Esophagus muscularis mucosa (tissue), 4 donors: Measurements from ENCODE around the gene IGSF23. TPM values are rescaled to one million over a fixed set of nuclear protein-coding genes. Genes with fewer than 3 reads are reported as not detected.

ENCODE experiments used
- DNase-seq: peaks from one replicate; pipeline ENCODE4 v3.0.0-alpha.2; 2017; ENCODE audit errors: extremely low spot score
- H3K27ac ChIP-seq, 4 donors: fragments of 200-600 bp; sonication (generic); replicated peaks in 1 of 4; 1 replicate in 3 of 4; 2 replicates in 1 of 4; pipeline ENCODE4 v1.5.1; 2016 to 2019; ENCODE audit warnings: mild to moderate bottlenecking in 1 of 4
- H3K27me3 ChIP-seq, 4 donors: fragments of 200-600 bp; sonication (generic); one replicate each; pipeline versions ENCODE4 v1.5.1 to v1.6.0; 2016 to 2019
- H3K36me3 ChIP-seq, 4 donors: fragments of 200-600 bp; sonication (generic); one replicate each; pipeline ENCODE4 v1.5.1; 2016 to 2019
- H3K4me1 ChIP-seq, 4 donors: fragments of 200-600 bp; sonication (generic); one replicate each; pipeline ENCODE4 v1.5.1; 2016 to 2019
- H3K4me3 ChIP-seq, 4 donors: fragments of 200-600 bp; sonication (generic); 1 replicate in 2 of 4; 2 replicates in 2 of 4; pipeline ENCODE4 v1.5.1; 2016 to 2019; ENCODE audit warnings: mild to moderate bottlenecking in 4 of 4, moderate library complexity in 1 of 4
- H3K9me3 ChIP-seq, 4 donors: fragments of 200-600 bp; sonication (generic); 1 replicate in 3 of 4; 2 replicates in 1 of 4; pipeline ENCODE4 v1.5.1; 2016 to 2019
- CTCF ChIP-seq, 3 experiments: fragments of 200-600 bp in 2 of 3; fragments of 450-650 bp in 1 of 3; sonication (generic) in 2 of 3; IDR thresholded peaks; one replicate each; pipeline ENCODE4 v1.5.1; 2017 to 2019; ENCODE audit warnings: antibody characterized with exemption in 3 of 3, mild to moderate bottlenecking in 2 of 3, moderate library complexity in 1 of 3
- EP300 ChIP-seq: sonication (generic); formaldehyde crosslinking; IDR thresholded peaks from one replicate; pipeline ENCODE4 v1.6.1; 2017; ENCODE audit warnings: antibody characterized with exemption
- POLR2A ChIP-seq: fragments of 450-650 bp; IDR thresholded peaks from one replicate; pipeline ENCODE4 v1.6.1; 2017; ENCODE audit warnings: antibody characterized with exemption, moderate library complexity, mild to moderate bottlenecking, low read depth
- POLR2AphosphoS5 ChIP-seq, 2 donors: sonication (generic); formaldehyde crosslinking; IDR thresholded peaks; one replicate each; pipeline ENCODE4 v1.6.1; 2017; ENCODE audit warnings: antibody characterized with exemption in 2 of 2
- WGBS: methylation state at CpG from one replicate; pipeline ENCODE4 v1.1.5; 2018; 5-methylcytosine and 5-hydroxymethylcytosine counted together
- intact Hi-C: fragments of 100-400 bp; cut with DNase I; formaldehyde crosslinking; loops from one replicate; pipeline ENCODE4 v1.15.1; 2023
- total RNA-seq, 4 donors: library from RNA; depleted of rRNA; stranded (reverse); fragments of >200 nt; gene quantifications; one replicate each; pipeline versions ENCODE4 v1.1.0 to v1.2.1, GENCODE V29; 2016

IGSF23 gene
- total RNA-seq, 4 donors from 2014 or later: not detected

GRCh38 chr19:44675521-44675920, 62.2 kb downstream of the IGSF23 start:
- WGBS: 94% methylated on average over 6 of the region's 6 CpGs
- H3K36me3 ChIP-seq: peaks cover 4 to 45% (median 23%) of the 10 kb centered on the region in 4 donors
- no peaks in the 10 kb centered on the region for H3K4me1 ChIP-seq
- no peak overlapping the region for H3K4me3 ChIP-seq
- H3K27me3 ChIP-seq: no peaks in the 10 kb centered on the region
- intact Hi-C loops: no loop called here
- H3K9me3 ChIP-seq: no peaks in the 10 kb centered on the region
- no peak overlapping the region for H3K27ac ChIP-seq
- no peak for DNase-seq
- TF ChIP-seq POLR2AphosphoS5 (IDR thresholded peaks at IDR 0.05) (no peak), POLR2A (no peak), EP300 (no peak), CTCF (IDR thresholded peaks at IDR 0.05) (no peak)

- no peaks in the 10 kb centered on the region for H3K4me1 ChIP-seq
- no peak for TF ChIP-seq EP300
- TF ChIP-seq POLR2A: no peak
- no peak for TF ChIP-seq POLR2AphosphoS5 (IDR thresholded peaks at IDR 0.05)
- TF ChIP-seq CTCF (IDR thresholded peaks at IDR 0.05): no peak
- H3K4me3 ChIP-seq: no peak overlapping the region
- no peaks in the 10 kb centered on the region for H3K27me3 ChIP-seq
- no peak for DNase-seq
- WGBS: 63% methylated on average over 8 of the region's 8 CpGs
- no peaks in the 10 kb centered on the region for H3K9me3 ChIP-seq
- intact Hi-C loops: no loop called here
- peaks cover 7 to 56% (median 34%) of the 10 kb centered on the region in 4 donors for H3K36me3 ChIP-seq
- no peak overlapping the region for H3K27ac ChIP-seq
These were observed 63.9 kb downstream of the IGSF23 start for GRCh38 chr19:44677019-44677811.

GRCh38 chr19:44680536-44680935, 67.2 kb downstream of the IGSF23 start:
- DNase-seq: no peak
- peaks cover 3 to 11% (median 7%) of the 10 kb centered on the region in 4 donors for H3K4me1 ChIP-seq
- H3K36me3 ChIP-seq: peaks cover 7 to 65% (median 42%) of the 10 kb centered on the region in 4 donors
- H3K4me3 ChIP-seq: no peak overlapping the region
- TF ChIP-seq EP300 (no peak), POLR2A (no peak), CTCF (IDR thresholded peaks at IDR 0.05) (no peak), POLR2AphosphoS5 (IDR thresholded peaks at IDR 0.05) (no peak)
- intact Hi-C loops: no loop called here
- no peak overlapping the region for H3K27ac ChIP-seq
- H3K27me3 ChIP-seq: no peaks in the 10 kb centered on the region
- no peaks in the 10 kb centered on the region for H3K9me3 ChIP-seq

GRCh38 chr19:44681992-44682790, 68.8 kb downstream of the IGSF23 start:
- Histone ChIP-seq H3K27ac (no peak overlapping the region), H3K36me3 (peaks cover 7 to 50% (median 32%) of the 10 kb centered on the region in 4 donors), H3K4me1 (peaks cover 3 to 11% (median 7%) of the 10 kb centered on the region in 4 donors), H3K4me3 (no peak overlapping the region), H3K9me3 (no peaks in the 10 kb centered on the region), H3K27me3 (no peaks in the 10 kb centered on the region)
- 90% methylated on average over 8 of the region's 15 CpGs for WGBS
- DNase-seq: no peak
- TF ChIP-seq CTCF (IDR thresholded peaks at IDR 0.05) (no peak), POLR2AphosphoS5 (IDR thresholded peaks at IDR 0.05) (no peak)
- intact Hi-C loops: no loop called here
